ENCODE measurements around the gene ASCC3. TPM values are rescaled to one million over a fixed set of nuclear protein-coding genes. Genes with fewer than 3 reads are reported as not detected.

The ASCC3 gene
- total RNA-seq, 5 donors from 2014 or later (not counting 1 experiment from before 2014, with no cell fraction given): 39.2 to 49.6 (median 44.2) TPM

GRCh38 chr6:100785982-100786381 is 95.1 kb downstream of the ASCC3 start:
- no peaks in the 10 kb centered on the region for H3K27me3 Mint-ChIP-seq
- WGBS (ENCODE audit: insufficient coverage): no CpG with 5 or more reads among the region's 1 CpG

GRCh38 chr6:100780648-100781047 is 100.5 kb downstream of the ASCC3 start:
- no peak overlapping the region for H3K27ac ChIP-seq (ENCODE audit: low read length)
- H3K4me1 ChIP-seq (ENCODE audit: control insufficient read depth in 1 of 2, extremely low read depth in 1 of 2, insufficient read depth in 2 of 2, low read length in 2 of 2): no peaks in the 10 kb centered on the region
- Mint-ChIP-seq H3K9me3 (no peaks in the 10 kb centered on the region), H3K27me3 (no peaks in the 10 kb centered on the region), H3K4me3 (no peak overlapping the region), H3K4me1 (no peaks in the 10 kb centered on the region), H3K27ac (no peak overlapping the region), H3K36me3 (peaks cover 16% of the 10 kb centered on the region)
- ChIA-PET CTCF (no interaction called here), POLR2A (no interaction called here)
- no peaks in the 10 kb centered on the region for H3K36me3 ChIP-seq (ENCODE audit: control insufficient read depth in 2 of 2, extremely low read depth in 1 of 2, insufficient read depth in 1 of 2, low read length in 1 of 2)
- H3K4me3 ChIP-seq (ENCODE audit: control insufficient read depth in 1 of 2, extremely low read depth in 1 of 2, low read length in 1 of 2): no peak overlapping the region
- no peaks in the 10 kb centered on the region for H3K9me3 ChIP-seq
- DNase-seq: no peak
- no peak for ATAC-seq (replicated peaks in 1 of 4)
- no peaks in the 10 kb centered on the region for H3K27me3 ChIP-seq (replicated peaks in 1 of 2; ENCODE audit: control insufficient read depth in 2 of 2, extremely low read depth in 1 of 2, insufficient read depth in 2 of 2, low read length in 1 of 2)

More at GRCh38 chr6:100785982-100786381, 95.1 kb downstream of the ASCC3 start:
- Histone ChIP-seq H3K4me1 (ENCODE audit: control insufficient read depth in 1 of 2, extremely low read depth in 1 of 2, insufficient read depth in 2 of 2, low read length in 2 of 2) (no peaks in the 10 kb centered on the region), H3K4me3 (ENCODE audit: control insufficient read depth in 1 of 2, extremely low read depth in 1 of 2, low read length in 1 of 2) (no peak overlapping the region), H3K27ac (ENCODE audit: low read length) (no peak overlapping the region), H3K27me3 (replicated peaks in 1 of 2; ENCODE audit: control insufficient read depth in 2 of 2, extremely low read depth in 1 of 2, insufficient read depth in 2 of 2, low read length in 1 of 2) (no peaks in the 10 kb centered on the region), H3K36me3 (ENCODE audit: control insufficient read depth in 2 of 2, extremely low read depth in 1 of 2, insufficient read depth in 1 of 2, low read length in 1 of 2) (no peaks in the 10 kb centered on the region), H3K9me3 (no peaks in the 10 kb centered on the region)
- no peak for ATAC-seq (replicated peaks in 1 of 4)
- no peak for DNase-seq
- CTCF ChIA-PET: no interaction called here
- Mint-ChIP-seq H3K4me3 (no peak overlapping the region), H3K4me1 (peaks cover 0 to 7% (median 4%) of the 10 kb centered on the region in 3 donors), H3K27ac (no peak overlapping the region), H3K9me3 (no peaks in the 10 kb centered on the region), H3K36me3 (peaks cover 42% of the 10 kb centered on the region)
- POLR2A ChIA-PET: no interaction called here

- ATAC-seq (replicated peaks in 1 of 4): no peak
- WGBS (ENCODE audit: insufficient coverage): no CpG with 5 or more reads among the region's 2 CpGs
- Mint-ChIP-seq H3K9me3 (no peaks in the 10 kb centered on the region), H3K36me3 (peaks cover 26% of the 10 kb centered on the region), H3K27me3 (no peaks in the 10 kb centered on the region), H3K27ac (no peak overlapping the region), H3K4me1 (no peaks in the 10 kb centered on the region), H3K4me3 (no peak overlapping the region)
- H3K27ac ChIP-seq (ENCODE audit: low read length): no peak overlapping the region
- POLR2A ChIA-PET: no interaction called here
- H3K36me3 ChIP-seq (ENCODE audit: control insufficient read depth in 2 of 2, extremely low read depth in 1 of 2, insufficient read depth in 1 of 2, low read length in 1 of 2): no peaks in the 10 kb centered on the region
- H3K9me3 ChIP-seq: no peaks in the 10 kb centered on the region
- no peaks in the 10 kb centered on the region for H3K27me3 ChIP-seq (replicated peaks in 1 of 2; ENCODE audit: control insufficient read depth in 2 of 2, extremely low read depth in 1 of 2, insufficient read depth in 2 of 2, low read length in 1 of 2)
- no peaks in the 10 kb centered on the region for H3K4me1 ChIP-seq (ENCODE audit: control insufficient read depth in 1 of 2, extremely low read depth in 1 of 2, insufficient read depth in 2 of 2, low read length in 2 of 2)
- no peak for DNase-seq
- no peak overlapping the region for H3K4me3 ChIP-seq (ENCODE audit: control insufficient read depth in 1 of 2, extremely low read depth in 1 of 2, low read length in 1 of 2)
- CTCF ChIA-PET: no interaction called here
Measured at GRCh38 chr6:100775667-100776066, 105.5 kb downstream of the ASCC3 start.

- Histone ChIP-seq H3K4me1 (ENCODE audit: control insufficient read depth in 1 of 2, extremely low read depth in 1 of 2, insufficient read depth in 2 of 2, low read length in 2 of 2) (no peaks in the 10 kb centered on the region), H3K27me3 (replicated peaks in 1 of 2; ENCODE audit: control insufficient read depth in 2 of 2, extremely low read depth in 1 of 2, insufficient read depth in 2 of 2, low read length in 1 of 2) (no peaks in the 10 kb centered on the region), H3K27ac (ENCODE audit: low read length) (no peak overlapping the region), H3K9me3 (no peaks in the 10 kb centered on the region), H3K4me3 (ENCODE audit: control insufficient read depth in 1 of 2, extremely low read depth in 1 of 2, low read length in 1 of 2) (no peak overlapping the region), H3K36me3 (ENCODE audit: control insufficient read depth in 2 of 2, extremely low read depth in 1 of 2, insufficient read depth in 1 of 2, low read length in 1 of 2) (no peaks in the 10 kb centered on the region)
- CTCF ChIA-PET: no interaction called here
- no peak overlapping the region for H3K4me3 Mint-ChIP-seq
- H3K36me3 Mint-ChIP-seq: peaks cover 32% of the 10 kb centered on the region
- POLR2A ChIA-PET: no interaction called here
- H3K4me1 Mint-ChIP-seq: no peaks in the 10 kb centered on the region
- H3K9me3 Mint-ChIP-seq: no peaks in the 10 kb centered on the region
- H3K27me3 Mint-ChIP-seq: no peaks in the 10 kb centered on the region
- no peak overlapping the region for H3K27ac Mint-ChIP-seq
- ATAC-seq (replicated peaks in 1 of 4): no peak
- no peak for DNase-seq
- WGBS (ENCODE audit: insufficient coverage): no CpG with 5 or more reads among the region's 1 CpG
Measured at GRCh38 chr6:100774681-100775080, 106.4 kb downstream of the ASCC3 start.

GRCh38 chr6:100768816-100769351 is 112.2 kb downstream of the ASCC3 start:
- H3K9me3 Mint-ChIP-seq: peaks cover 0 to 16% (median 7%) of the 10 kb centered on the region in 3 donors
- H3K4me1 ChIP-seq (ENCODE audit: control insufficient read depth in 1 of 2, extremely low read depth in 1 of 2, insufficient read depth in 2 of 2, low read length in 2 of 2): no peaks in the 10 kb centered on the region
- CTCF ChIA-PET: no interaction called here
- no peak overlapping the region for H3K4me3 ChIP-seq (ENCODE audit: control insufficient read depth in 1 of 2, extremely low read depth in 1 of 2, low read length in 1 of 2)
- peaks cover under 1% of the 10 kb centered on the region for H3K9me3 ChIP-seq
- no peak overlapping the region for H3K27ac Mint-ChIP-seq
- H3K27me3 ChIP-seq (replicated peaks in 1 of 2; ENCODE audit: control insufficient read depth in 2 of 2, extremely low read depth in 1 of 2, insufficient read depth in 2 of 2, low read length in 1 of 2): no peaks in the 10 kb centered on the region
- ATAC-seq (replicated peaks in 1 of 4) (no peak), DNase-seq (no peak)
- peaks cover 0 to 20% of the 10 kb centered on the region in 2 donors for H3K36me3 ChIP-seq (ENCODE audit: control insufficient read depth in 2 of 2, extremely low read depth in 1 of 2, insufficient read depth in 1 of 2, low read length in 1 of 2)
- H3K36me3 Mint-ChIP-seq: peaks cover 52% of the 10 kb centered on the region
- WGBS (ENCODE audit: insufficient coverage): no CpG with 5 or more reads among the region's 1 CpG
- H3K4me3 Mint-ChIP-seq: no peak overlapping the region
- no peak overlapping the region for H3K27ac ChIP-seq (ENCODE audit: low read length)
- H3K4me1 Mint-ChIP-seq: peaks cover 0 to 6% (median 2%) of the 10 kb centered on the region in 3 donors
- POLR2A ChIA-PET: no interaction called here
- H3K27me3 Mint-ChIP-seq: no peaks in the 10 kb centered on the region

- no peak overlapping the region for H3K27ac ChIP-seq (ENCODE audit: low read length)
- H3K9me3 ChIP-seq: peaks cover 2% of the 10 kb centered on the region
- peaks cover 79% of the 10 kb centered on the region for H3K36me3 Mint-ChIP-seq
- peaks cover 7 to 27% (median 10%) of the 10 kb centered on the region in 3 donors for H3K9me3 Mint-ChIP-seq
- no peak overlapping the region for H3K4me3 ChIP-seq (ENCODE audit: control insufficient read depth in 1 of 2, extremely low read depth in 1 of 2, low read length in 1 of 2)
- no peak overlapping the region for H3K27ac Mint-ChIP-seq
- WGBS (ENCODE audit: insufficient coverage): 100% methylated on average over 2 of the region's 2 CpGs
- ATAC-seq (replicated peaks in 1 of 4) (no peak), DNase-seq (no peak)
- no peaks in the 10 kb centered on the region for H3K4me1 ChIP-seq (ENCODE audit: control insufficient read depth in 1 of 2, extremely low read depth in 1 of 2, insufficient read depth in 2 of 2, low read length in 2 of 2)
- peaks cover 3 to 45% of the 10 kb centered on the region in 2 donors for H3K36me3 ChIP-seq (ENCODE audit: control insufficient read depth in 2 of 2, extremely low read depth in 1 of 2, insufficient read depth in 1 of 2, low read length in 1 of 2)
- CTCF ChIA-PET: no interaction called here
- H3K27me3 ChIP-seq (replicated peaks in 1 of 2; ENCODE audit: control insufficient read depth in 2 of 2, extremely low read depth in 1 of 2, insufficient read depth in 2 of 2, low read length in 1 of 2): no peaks in the 10 kb centered on the region
- no peaks in the 10 kb centered on the region for H3K27me3 Mint-ChIP-seq
- no peak overlapping the region for H3K4me3 Mint-ChIP-seq
- peaks cover 3 to 7% (median 5%) of the 10 kb centered on the region in 3 donors for H3K4me1 Mint-ChIP-seq
- POLR2A ChIA-PET: no interaction called here
Measured at GRCh38 chr6:100763617-100764241, 117.4 kb downstream of the ASCC3 start.
